ENCODE measurements around the gene GRM4.

Gene GRM4

GRCh38 chr6:34094474-34095135, 51.3 kb downstream of the GRM4 start:
- DNase-seq: no peak
- in situ Hi-C loops (cut with MboI; ENCODE audit: low pct_unique_long_range_greater_than_20kb, low sequenced_read_pairs): no loop called here

- in situ Hi-C loops (cut with MboI; ENCODE audit: low pct_unique_long_range_greater_than_20kb, low sequenced_read_pairs): no loop called here
- DNase-seq: no peak
These were observed 51.9 kb downstream of the GRM4 start for GRCh38 chr6:34093854-34094430.

GRCh38 chr6:34093206-34093605, 52.7 kb downstream of the GRM4 start:
- in situ Hi-C loops (cut with MboI; ENCODE audit: low pct_unique_long_range_greater_than_20kb, low sequenced_read_pairs): no loop called here
- DNase-seq: no peak

- in situ Hi-C loops (cut with MboI; ENCODE audit: low pct_unique_long_range_greater_than_20kb, low sequenced_read_pairs): no loop called here
- no peak for DNase-seq
These were observed 53.3 kb downstream of the GRM4 start for GRCh38 chr6:34092631-34093030.

- DNase-seq: no peak
- in situ Hi-C loops (cut with MboI; ENCODE audit: low pct_unique_long_range_greater_than_20kb, low sequenced_read_pairs): no loop called here
These were observed 55.0 kb downstream of the GRM4 start for GRCh38 chr6:34090935-34091334.

- DNase-seq: no peak
- in situ Hi-C loops (cut with MboI; ENCODE audit: low pct_unique_long_range_greater_than_20kb, low sequenced_read_pairs): no loop called here
These were observed 55.4 kb downstream of the GRM4 start for GRCh38 chr6:34090529-34090928.

- no peak for DNase-seq
- in situ Hi-C loops (cut with MboI; ENCODE audit: low pct_unique_long_range_greater_than_20kb, low sequenced_read_pairs): no loop called here
These were observed 59.3 kb downstream of the GRM4 start for GRCh38 chr6:34086558-34086957.

- DNase-seq: no peak
- in situ Hi-C loops (cut with MboI; ENCODE audit: low pct_unique_long_range_greater_than_20kb, low sequenced_read_pairs): no loop called here
These were observed 60.3 kb downstream of the GRM4 start for GRCh38 chr6:34085453-34086170.

GRCh38 chr6:34084591-34085290, 61.1 kb downstream of the GRM4 start:
- in situ Hi-C loops (cut with MboI; ENCODE audit: low pct_unique_long_range_greater_than_20kb, low sequenced_read_pairs): no loop called here
- no peak for DNase-seq

GRCh38 chr6:34082864-34083626, 62.8 kb downstream of the GRM4 start:
- in situ Hi-C loops (cut with MboI; ENCODE audit: low pct_unique_long_range_greater_than_20kb, low sequenced_read_pairs): no loop called here
- no peak for DNase-seq

- in situ Hi-C loops (cut with MboI; ENCODE audit: low pct_unique_long_range_greater_than_20kb, low sequenced_read_pairs): no loop called here
- DNase-seq: no peak
These were observed 63.5 kb downstream of the GRM4 start for GRCh38 chr6:34082348-34082747.

GRCh38 chr6:34080357-34080756, 65.5 kb downstream of the GRM4 start:
- in situ Hi-C loops (cut with MboI; ENCODE audit: low pct_unique_long_range_greater_than_20kb, low sequenced_read_pairs): no loop called here
- no peak for DNase-seq

GRCh38 chr6:34079899-34080298, 66.0 kb downstream of the GRM4 start:
- DNase-seq: no peak
- in situ Hi-C loops (cut with MboI; ENCODE audit: low pct_unique_long_range_greater_than_20kb, low sequenced_read_pairs): no loop called here

- no peak for DNase-seq
- in situ Hi-C loops (cut with MboI; ENCODE audit: low pct_unique_long_range_greater_than_20kb, low sequenced_read_pairs): no loop called here
These were observed 70.0 kb downstream of the GRM4 start for GRCh38 chr6:34075906-34076305.

- no peak for DNase-seq
- in situ Hi-C loops (cut with MboI; ENCODE audit: low pct_unique_long_range_greater_than_20kb, low sequenced_read_pairs): no loop called here
These were observed 71.7 kb downstream of the GRM4 start for GRCh38 chr6:34074064-34074742.

GRCh38 chr6:34073540-34073939, 72.3 kb downstream of the GRM4 start:
- DNase-seq: no peak
- in situ Hi-C loops (cut with MboI; ENCODE audit: low pct_unique_long_range_greater_than_20kb, low sequenced_read_pairs): no loop called here

- no peak for DNase-seq
- in situ Hi-C loops (cut with MboI; ENCODE audit: low pct_unique_long_range_greater_than_20kb, low sequenced_read_pairs): no loop called here
These were observed 73.2 kb downstream of the GRM4 start for GRCh38 chr6:34072727-34073126.

GRCh38 chr6:34071884-34072379, 74.0 kb downstream of the GRM4 start:
- no peak for DNase-seq
- in situ Hi-C loops (cut with MboI; ENCODE audit: low pct_unique_long_range_greater_than_20kb, low sequenced_read_pairs): no loop called here

Measured in KBM-7 (cell line).